Measurements from ENCODE around the gene MAPK4. TPM values are rescaled to one million over a fixed set of nuclear protein-coding genes. Genes with fewer than 3 reads are reported as not detected.

The MAPK4 gene
- total RNA-seq, 1 experiment from 2014 or later, result 4.2 TPM

GRCh38 chr18:50661013-50661412 is 101.1 kb downstream of the MAPK4 start:
- CTCF ChIA-PET, result interaction anchor here (0.6 to 3.2 kb wide), 5 partner anchors 16 to 141 kb away, joined by 3 to 23 read pairs (median 3); no protein-coding TSS in a partner anchor
- H3K4me3 Mint-ChIP-seq, result no peak overlapping the region

More at GRCh38 chr18:50661013-50661412, 101.1 kb downstream of the MAPK4 start:
- TF ChIP-seq ZMAT4 (CRISPR knock-in tag; IDR thresholded peaks at IDR 0.05) (no peak), HMGA2 (CRISPR knock-in tag; IDR thresholded peaks at IDR 0.05) (no peak), KAT7 (CRISPR knock-in tag; IDR thresholded peaks at IDR 0.05; ENCODE audit: borderline replicate concordance) (no peak), JAZF1 (CRISPR knock-in tag; IDR thresholded peaks at IDR 0.05) (no peak), HMGXB4 (CRISPR knock-in tag; IDR thresholded peaks at IDR 0.05) (no peak), JUN (CRISPR knock-in tag; IDR thresholded peaks at IDR 0.05) (no peak), CREM (CRISPR knock-in tag; IDR thresholded peaks at IDR 0.05) (no peak), ZNF396 (CRISPR knock-in tag; IDR thresholded peaks at IDR 0.05; ENCODE audit: borderline replicate concordance) (no peak), ZSCAN18 (CRISPR knock-in tag; IDR thresholded peaks at IDR 0.05) (no peak), SOX15 (CRISPR knock-in tag; IDR thresholded peaks at IDR 0.05) (no peak), GTF2I (CRISPR knock-in tag; conservative IDR thresholded peaks at IDR 0.05) (no peak), ZNF121 (CRISPR knock-in tag; IDR thresholded peaks at IDR 0.05) (no peak), CTCF (IDR thresholded peaks at IDR 0.05) (no peak), PRRX2 (CRISPR knock-in tag; IDR thresholded peaks at IDR 0.05) (no peak), NFYB (CRISPR knock-in tag; conservative IDR thresholded peaks at IDR 0.05; ENCODE audit: low read depth) (no peak)
- TF ChIP-seq, protein P1, sequence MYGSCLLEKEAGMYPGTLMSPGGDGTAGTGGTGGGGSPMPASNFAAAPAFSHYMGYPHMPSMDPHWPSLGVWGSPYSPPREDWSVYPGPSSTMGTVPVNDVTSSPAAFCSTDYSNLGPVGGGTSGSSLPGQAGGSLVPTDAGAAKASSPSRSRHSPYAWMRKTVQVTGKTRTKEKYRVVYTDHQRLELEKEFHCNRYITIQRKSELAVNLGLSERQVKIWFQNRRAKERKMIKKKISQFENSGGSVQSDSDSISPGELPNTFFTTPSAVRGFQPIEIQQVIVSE (CRISPR knock-in tag; IDR thresholded peaks at IDR 0.05; ENCODE audit: borderline replicate concordance), result no peak
- TF ChIP-seq, protein P2, sequence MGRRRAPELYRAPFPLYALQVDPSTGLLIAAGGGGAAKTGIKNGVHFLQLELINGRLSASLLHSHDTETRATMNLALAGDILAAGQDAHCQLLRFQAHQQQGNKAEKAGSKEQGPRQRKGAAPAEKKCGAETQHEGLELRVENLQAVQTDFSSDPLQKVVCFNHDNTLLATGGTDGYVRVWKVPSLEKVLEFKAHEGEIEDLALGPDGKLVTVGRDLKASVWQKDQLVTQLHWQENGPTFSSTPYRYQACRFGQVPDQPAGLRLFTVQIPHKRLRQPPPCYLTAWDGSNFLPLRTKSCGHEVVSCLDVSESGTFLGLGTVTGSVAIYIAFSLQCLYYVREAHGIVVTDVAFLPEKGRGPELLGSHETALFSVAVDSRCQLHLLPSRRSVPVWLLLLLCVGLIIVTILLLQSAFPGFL (CRISPR knock-in tag; IDR thresholded peaks at IDR 0.05; ENCODE audit: borderline replicate concordance), result no peak
- TF ChIP-seq, protein P3, sequence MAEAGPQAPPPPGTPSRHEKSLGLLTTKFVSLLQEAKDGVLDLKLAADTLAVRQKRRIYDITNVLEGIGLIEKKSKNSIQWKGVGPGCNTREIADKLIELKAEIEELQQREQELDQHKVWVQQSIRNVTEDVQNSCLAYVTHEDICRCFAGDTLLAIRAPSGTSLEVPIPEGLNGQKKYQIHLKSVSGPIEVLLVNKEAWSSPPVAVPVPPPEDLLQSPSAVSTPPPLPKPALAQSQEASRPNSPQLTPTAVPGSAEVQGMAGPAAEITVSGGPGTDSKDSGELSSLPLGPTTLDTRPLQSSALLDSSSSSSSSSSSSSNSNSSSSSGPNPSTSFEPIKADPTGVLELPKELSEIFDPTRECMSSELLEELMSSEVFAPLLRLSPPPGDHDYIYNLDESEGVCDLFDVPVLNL (CRISPR knock-in tag; IDR thresholded peaks at IDR 0.05; ENCODE audit: borderline replicate concordance, low read depth), result no peak
- no peaks in the 10 kb centered on the region for H3K36me3 Mint-ChIP-seq
- H3K27me3 Mint-ChIP-seq (ENCODE audit: low read depth), result no peaks in the 10 kb centered on the region
- ATAC-seq (no peak), DNase-seq (ENCODE audit: low spot score) (no peak)
- H3K9me3 Mint-ChIP-seq, result peaks cover 25% of the 10 kb centered on the region
- POLR2A ChIA-PET, result no interaction called here
- no peak overlapping the region for H3K27ac Mint-ChIP-seq
- peaks cover 37% of the 10 kb centered on the region for H3K4me1 Mint-ChIP-seq
